Middle frontal gyrus (tissue), 1 donor: ENCODE results near the gene IRS1.

Source experiments
- DNase-seq: peaks from one replicate; pipeline ENCODE4 v3.0.0-alpha.2; 2015; ENCODE audit warnings: low spot score; ENCODE audit errors: extremely low spot score

Gene IRS1

GRCh38 chr2:226828191-226828590 lies 28.6 kb upstream of the IRS1 start:
- no peak for DNase-seq

GRCh38 chr2:226825056-226825455 lies 25.4 kb upstream of the IRS1 start:
- no peak for DNase-seq

DNA sequence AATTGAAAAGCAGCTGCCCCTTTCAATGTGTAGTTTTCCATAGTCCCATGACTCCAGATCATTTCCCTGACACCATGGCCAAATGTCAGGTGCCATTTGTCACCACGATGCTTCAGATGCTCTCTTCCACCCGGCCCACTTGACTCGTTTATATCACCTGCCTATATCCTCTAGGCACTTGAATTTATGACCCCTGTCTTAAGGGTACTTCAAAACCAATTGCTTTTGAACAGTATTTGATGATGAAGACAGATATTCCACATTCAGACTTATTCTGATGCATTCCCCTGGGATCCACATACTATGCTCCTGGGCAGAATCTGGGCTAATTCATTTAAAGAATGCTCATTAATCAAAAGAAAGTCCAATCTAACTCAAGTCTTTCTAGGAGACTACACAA lies 19.3 kb upstream of the IRS1 start:
- no peak for DNase-seq

- no peak for DNase-seq
Observed at GRCh38 chr2:226813148-226813701, 13.6 kb upstream of the IRS1 start.

- no peak for DNase-seq
Observed at GRCh38 chr2:226803410-226803809, 3.8 kb upstream of the IRS1 start.

GRCh38 chr2:226802573-226802972 lies 3.0 kb upstream of the IRS1 start:
- peak; percentile 63 for DNase-seq

- peak; percentile 86 for DNase-seq
Observed at GRCh38 chr2:226800941-226801784, 1.5 kb upstream of the IRS1 start.

DNA sequence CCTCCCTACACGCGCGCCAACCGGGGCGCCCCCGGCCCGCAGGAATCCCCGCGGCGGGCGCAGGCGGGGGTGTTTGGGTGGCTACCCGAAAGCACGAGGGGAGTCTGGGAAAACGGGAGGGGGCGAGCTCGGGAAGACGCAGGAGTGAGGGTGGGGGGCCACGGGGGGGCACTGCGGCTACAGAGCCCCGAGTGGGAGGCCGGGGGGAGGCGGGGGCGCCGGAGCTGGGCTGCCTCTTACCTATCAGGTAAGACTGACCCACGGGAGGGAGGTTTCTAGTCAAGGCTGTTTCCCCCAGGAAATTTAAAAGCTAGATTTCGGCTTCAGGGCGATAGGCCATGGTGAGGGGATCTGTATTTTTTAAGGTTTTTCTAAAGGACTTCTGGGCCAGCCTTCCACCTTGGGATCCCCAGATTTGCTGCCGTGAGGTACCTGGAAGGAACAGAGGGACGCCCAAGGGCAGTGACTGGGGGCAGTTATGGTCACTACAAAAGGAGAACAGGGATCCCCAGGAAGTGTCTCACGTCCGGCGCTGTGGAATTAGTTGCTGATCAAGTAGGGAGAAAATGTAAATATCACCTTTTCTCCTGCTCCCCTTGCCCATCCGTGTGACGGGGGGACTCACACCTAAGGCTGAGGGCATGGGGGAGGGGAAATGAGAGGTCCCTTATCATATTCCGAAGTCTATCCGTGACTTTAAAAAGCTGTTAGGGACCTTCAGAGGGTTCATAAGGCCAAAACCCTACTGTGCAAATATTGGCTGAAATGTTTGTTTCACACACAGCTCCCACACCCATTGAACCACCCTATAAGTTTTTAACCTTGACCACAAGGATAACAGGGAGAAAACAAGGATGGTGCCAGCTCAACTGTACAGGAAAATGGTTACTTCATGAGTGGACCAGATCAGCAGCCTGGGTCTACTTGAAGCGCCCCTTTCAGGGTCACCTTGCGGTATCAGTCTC lies 638 bp upstream of the IRS1 start:
- no peak for DNase-seq

GRCh38 chr2:226798422-226799210 lies 1.0 kb downstream of the IRS1 start:
- DNase-seq, result peak; percentile 31

GRCh38 chr2:226797989-226798421 lies 1.6 kb downstream of the IRS1 start:
- DNase-seq, result no peak

- no peak for DNase-seq
Observed at GRCh38 chr2:226797289-226797988, 2.2 kb downstream of the IRS1 start.

- DNase-seq, result no peak
Observed at GRCh38 chr2:226796840-226797288, 2.8 kb downstream of the IRS1 start.

DNA sequence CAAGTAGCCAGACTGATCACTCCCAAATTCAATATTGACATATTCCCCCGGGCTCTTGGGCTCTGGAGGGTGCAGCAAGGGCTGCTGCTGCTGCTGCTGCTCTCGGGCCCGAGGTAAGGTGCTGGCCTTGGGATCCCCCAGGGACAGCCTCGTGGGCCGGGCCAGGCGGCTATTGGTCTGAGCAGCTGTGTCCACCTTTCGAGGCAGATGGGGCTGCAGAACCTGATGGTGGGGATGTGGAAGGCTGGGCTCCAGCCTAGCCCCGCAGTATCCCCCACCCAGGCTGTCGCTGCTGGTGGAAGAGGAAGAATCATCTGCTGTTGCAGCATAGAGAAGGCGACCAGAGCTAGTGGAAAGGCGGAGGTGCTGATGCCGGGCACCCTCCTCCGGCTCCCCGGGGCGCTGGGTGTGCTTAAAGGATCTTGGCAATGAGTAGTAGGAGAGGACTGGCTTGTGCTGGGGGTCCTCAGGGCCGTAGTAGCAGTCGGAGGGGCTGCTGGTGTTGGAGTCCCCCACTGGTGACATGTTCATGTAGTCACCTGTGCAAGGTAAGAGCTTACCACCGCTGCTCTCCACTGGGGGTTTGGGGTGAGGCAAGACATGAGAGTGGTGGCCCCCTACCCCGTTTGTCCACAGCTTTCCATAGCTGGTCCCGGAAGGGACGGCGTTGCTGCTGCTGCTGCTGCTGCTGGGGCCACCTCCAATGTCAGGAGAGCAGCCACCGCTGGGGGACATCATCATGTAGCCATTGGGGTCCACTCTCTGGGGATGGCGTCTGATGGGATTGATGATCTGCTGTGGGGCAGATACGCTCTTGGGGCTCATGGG lies 3.4 kb downstream of the IRS1 start:
- no peak for DNase-seq

DNA sequence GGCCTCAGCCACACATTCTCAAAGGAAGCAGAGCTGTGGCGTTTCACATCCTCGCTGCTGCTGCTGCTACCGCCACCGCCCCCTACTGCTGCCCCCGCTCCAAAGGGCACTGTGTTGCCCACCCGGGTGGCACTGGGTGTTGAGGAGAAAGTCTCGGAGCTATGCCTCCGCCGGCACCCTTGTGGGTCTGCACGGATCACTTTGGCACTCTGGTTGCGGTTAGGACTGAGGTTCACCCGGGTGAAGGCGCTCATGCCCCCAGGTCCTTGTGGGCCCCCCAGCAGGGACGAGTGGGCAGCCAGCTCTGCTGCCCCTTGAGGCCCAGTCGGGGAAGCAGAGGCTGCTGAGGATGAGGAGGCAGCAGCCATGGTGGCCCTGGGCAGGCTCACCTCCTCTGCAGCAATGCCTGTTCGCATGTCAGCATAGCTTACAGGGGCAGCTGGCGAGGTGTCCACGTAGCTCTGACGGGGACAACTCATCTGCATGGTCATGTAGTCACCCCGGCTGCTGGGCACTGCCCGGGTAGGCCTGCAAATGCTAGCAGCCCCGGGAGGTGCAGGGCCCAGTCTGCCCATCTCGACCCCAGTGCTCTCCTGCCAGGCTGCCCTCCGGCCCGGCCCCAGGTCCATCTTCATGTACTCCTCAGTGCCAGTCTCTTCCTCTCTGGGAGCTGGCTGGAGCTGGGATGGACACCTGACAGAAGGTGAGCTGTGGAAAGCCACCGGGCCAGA lies 4.2 kb downstream of the IRS1 start:
- no peak for DNase-seq

DNA sequence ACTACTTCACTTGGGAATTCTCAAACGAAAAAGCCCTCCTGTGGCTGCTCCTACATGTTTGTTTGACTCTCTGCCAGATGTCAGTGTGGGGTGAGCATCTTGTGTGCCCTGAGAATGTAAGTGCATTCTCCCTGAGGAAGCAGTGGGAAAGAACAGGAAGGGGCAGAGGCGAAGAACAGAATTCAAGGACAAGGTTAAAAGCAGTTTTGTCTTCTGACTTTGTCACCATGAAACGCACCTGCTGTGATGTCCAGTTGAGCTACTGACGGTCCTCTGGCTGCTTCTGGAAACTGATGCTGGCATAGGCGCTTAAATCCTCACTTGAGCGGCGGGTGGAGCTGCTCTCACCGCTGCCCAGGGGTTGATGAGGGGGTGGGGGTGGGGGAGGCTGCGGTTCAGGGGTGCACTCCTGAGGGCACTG lies 4.9 kb downstream of the IRS1 start:
- no peak for DNase-seq

GRCh38 chr2:226794196-226794661 lies 5.4 kb downstream of the IRS1 start:
- no peak for DNase-seq

DNA sequence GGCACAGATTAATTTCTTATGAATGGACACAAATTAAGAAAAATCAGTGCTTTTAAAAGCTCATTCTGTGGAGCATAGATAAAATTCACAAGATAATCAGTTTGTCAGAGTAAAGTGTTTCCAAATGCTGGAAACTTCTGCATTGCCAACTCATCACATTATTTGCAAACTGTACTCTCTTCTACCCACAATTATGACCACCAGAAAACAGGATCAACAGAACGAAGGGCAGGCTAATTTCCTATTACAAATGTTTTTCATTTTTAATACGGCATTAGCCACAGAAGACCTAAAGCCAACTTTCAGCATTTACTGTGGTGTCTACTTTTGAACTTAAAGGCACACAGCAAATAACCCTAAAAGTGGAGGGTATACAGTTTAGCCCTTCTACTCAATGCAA lies 6.0 kb downstream of the IRS1 start:
- DNase-seq, result no peak

DNA sequence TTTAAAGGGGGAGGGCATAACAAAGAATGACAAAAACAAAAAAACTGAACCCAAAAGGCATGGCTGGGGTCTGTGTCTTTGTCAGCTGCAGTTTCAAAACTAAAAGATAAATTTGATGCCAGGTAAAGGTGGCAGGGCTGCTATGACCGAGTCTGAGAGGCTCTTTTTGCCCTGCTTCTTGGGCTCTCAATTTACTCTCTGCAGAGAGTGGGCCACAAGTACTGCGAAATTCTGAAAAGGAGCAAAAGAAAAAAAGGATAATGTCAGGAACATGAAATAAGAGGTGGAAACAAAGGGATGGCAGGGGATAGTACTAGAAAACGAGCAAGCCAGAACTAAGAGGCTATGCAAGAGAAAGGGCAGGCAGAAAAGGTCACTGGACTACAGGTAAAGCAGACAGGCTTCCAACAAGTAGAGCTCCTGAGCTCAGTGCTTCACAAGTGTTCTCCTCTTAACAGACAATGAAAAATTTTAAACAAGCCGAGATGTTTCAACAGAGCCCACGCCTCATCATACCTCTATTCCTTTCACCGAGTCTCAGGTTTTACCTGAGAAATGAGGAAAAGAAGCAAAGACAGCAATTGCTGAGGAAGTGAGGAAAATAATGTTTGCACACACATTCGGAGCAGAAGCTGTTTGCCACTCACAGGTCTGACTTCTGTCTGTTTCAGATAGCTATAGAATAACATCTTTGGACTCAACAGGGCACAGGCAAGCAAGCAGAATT lies 7.3 kb downstream of the IRS1 start:
- no peak for DNase-seq
